ENCODE data around the gene PACSIN2.

DNA sequence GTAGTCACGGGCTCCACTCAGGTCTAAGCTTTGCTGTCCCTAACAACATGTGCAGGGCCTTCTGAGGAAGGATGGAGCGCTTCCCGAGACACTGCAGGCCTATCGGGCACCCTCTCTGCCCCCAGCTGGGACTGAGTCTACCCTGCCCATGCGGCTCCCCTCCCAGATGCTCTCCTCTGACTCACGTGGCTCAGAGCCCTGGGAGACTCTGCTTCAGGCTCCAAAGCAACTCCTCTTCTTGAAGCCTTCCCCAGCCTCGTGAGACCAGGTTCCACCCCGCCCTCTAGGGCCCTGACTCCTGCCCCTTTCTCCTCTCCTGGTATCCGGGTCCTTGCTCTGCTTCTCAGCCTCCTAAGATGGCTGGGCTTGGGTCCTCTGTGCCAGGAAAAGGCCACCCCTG lies 129.5 kb downstream of the PACSIN2 start:
- TF ChIP-seq, protein P1, sequence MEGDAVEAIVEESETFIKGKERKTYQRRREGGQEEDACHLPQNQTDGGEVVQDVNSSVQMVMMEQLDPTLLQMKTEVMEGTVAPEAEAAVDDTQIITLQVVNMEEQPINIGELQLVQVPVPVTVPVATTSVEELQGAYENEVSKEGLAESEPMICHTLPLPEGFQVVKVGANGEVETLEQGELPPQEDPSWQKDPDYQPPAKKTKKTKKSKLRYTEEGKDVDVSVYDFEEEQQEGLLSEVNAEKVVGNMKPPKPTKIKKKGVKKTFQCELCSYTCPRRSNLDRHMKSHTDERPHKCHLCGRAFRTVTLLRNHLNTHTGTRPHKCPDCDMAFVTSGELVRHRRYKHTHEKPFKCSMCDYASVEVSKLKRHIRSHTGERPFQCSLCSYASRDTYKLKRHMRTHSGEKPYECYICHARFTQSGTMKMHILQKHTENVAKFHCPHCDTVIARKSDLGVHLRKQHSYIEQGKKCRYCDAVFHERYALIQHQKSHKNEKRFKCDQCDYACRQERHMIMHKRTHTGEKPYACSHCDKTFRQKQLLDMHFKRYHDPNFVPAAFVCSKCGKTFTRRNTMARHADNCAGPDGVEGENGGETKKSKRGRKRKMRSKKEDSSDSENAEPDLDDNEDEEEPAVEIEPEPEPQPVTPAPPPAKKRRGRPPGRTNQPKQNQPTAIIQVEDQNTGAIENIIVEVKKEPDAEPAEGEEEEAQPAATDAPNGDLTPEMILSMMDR (IDR thresholded peaks at IDR 0.05; ENCODE audit: low read depth, low read length), result no peak
- no peak for TF ChIP-seq POLR2A (IDR thresholded peaks at IDR 0.05; ENCODE audit: extremely low read depth, insufficient read length)
- TF ChIP-seq, protein P2, sequence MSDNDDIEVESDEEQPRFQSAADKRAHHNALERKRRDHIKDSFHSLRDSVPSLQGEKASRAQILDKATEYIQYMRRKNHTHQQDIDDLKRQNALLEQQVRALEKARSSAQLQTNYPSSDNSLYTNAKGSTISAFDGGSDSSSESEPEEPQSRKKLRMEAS (IDR thresholded peaks at IDR 0.05; ENCODE audit: low read depth, low read length), result no peak
- TF ChIP-seq MYC (IDR thresholded peaks at IDR 0.05; ENCODE audit: low read depth, low read length), result no peak
